ENCODE measurements around the gene NSG1. TPM values are rescaled to one million over a fixed set of nuclear protein-coding genes. Genes with fewer than 3 reads are reported as not detected.

NSG1 gene
- total RNA-seq, 1 experiment from 2014 or later = not detected

GRCh38 chr4:4388836-4389575, 2.1 kb downstream of the NSG1 start:
- ATAC-seq (no peak), DNase-seq (no peak)
- peaks cover 42% of the 10 kb centered on the region for H3K27me3 ChIP-seq (ENCODE audit: low read length)
- no peak overlapping the region for H3K4me2 ChIP-seq (ENCODE audit: low read length)
- ChIA-PET CTCF (no interaction called here), POLR2A (ENCODE audit: unreplicated experiment) (no interaction called here)
- no TSS peak for BruUV-seq (replicated peaks)
- H2AFZ ChIP-seq (ENCODE audit: low read length) = no peak overlapping the region
- H3K4me3 ChIP-seq (ENCODE audit: low read length) = no peak overlapping the region
- no peak overlapping the region for H3K27ac ChIP-seq (ENCODE audit: low read length)
- no peaks in the 10 kb centered on the region for H3K9me3 ChIP-seq (ENCODE audit: low read length)
- TF ChIP-seq EZH2 (IDR thresholded peaks at IDR 0.05; ENCODE audit: low read length, unreplicated experiment) (no peak), CTCF (conservative IDR thresholded peaks at IDR 0.05; ENCODE audit: low read depth, low read length) (no peak), EZH2phosphoT487 (IDR thresholded peaks at IDR 0.05; ENCODE audit: borderline replicate concordance, low read length) (no peak)
- H3K79me2 ChIP-seq (ENCODE audit: low read length) = no peaks in the 10 kb centered on the region
- intact Hi-C loops (cut with micrococcal nuclease) = no loop called here
- H4K20me1 ChIP-seq (ENCODE audit: low read length) = no peaks in the 10 kb centered on the region
- H3F3A ChIP-seq (ENCODE audit: low read length, unreplicated experiment) = no peaks in the 10 kb centered on the region
- H3K36me3 ChIP-seq (ENCODE audit: low read depth, low read length) = no peaks in the 10 kb centered on the region
- no peaks in the 10 kb centered on the region for H3K4me1 ChIP-seq (ENCODE audit: insufficient read depth, low read length)
- H3K9me2 ChIP-seq (replicated peaks; ENCODE audit: low read length) = no peaks in the 10 kb centered on the region
- no peak overlapping the region for H3K9ac ChIP-seq (ENCODE audit: low read length)

GRCh38 chr4:4390046-4390445, 3.1 kb downstream of the NSG1 start:
- Histone ChIP-seq H3K9me2 (replicated peaks; ENCODE audit: low read length) (no peaks in the 10 kb centered on the region), H3K9ac (ENCODE audit: low read length) (no peak overlapping the region), H3K4me2 (ENCODE audit: low read length) (no peak overlapping the region), H3K36me3 (ENCODE audit: low read depth, low read length) (no peaks in the 10 kb centered on the region), H3K4me1 (ENCODE audit: insufficient read depth, low read length) (no peaks in the 10 kb centered on the region; the same call in 1 of the 2 replicates), H3K27me3 (ENCODE audit: low read length) (peaks cover 42% of the 10 kb centered on the region), H3K79me2 (ENCODE audit: low read length) (no peaks in the 10 kb centered on the region), H3K9me3 (ENCODE audit: low read length) (no peaks in the 10 kb centered on the region), H2AFZ (ENCODE audit: low read length) (no peak overlapping the region), H3F3A (ENCODE audit: low read length, unreplicated experiment) (no peaks in the 10 kb centered on the region), H4K20me1 (ENCODE audit: low read length) (no peaks in the 10 kb centered on the region), H3K4me3 (ENCODE audit: low read length) (no peak overlapping the region), H3K27ac (ENCODE audit: low read length) (no peak overlapping the region)
- DNase-seq = no peak
- intact Hi-C loops (cut with micrococcal nuclease) = no loop called here
- no TSS peak for BruUV-seq (replicated peaks)
- ChIA-PET CTCF (no interaction called here), POLR2A (ENCODE audit: unreplicated experiment) (no interaction called here)
- no peak for TF ChIP-seq CTCF (conservative IDR thresholded peaks at IDR 0.05; ENCODE audit: low read depth, low read length)
- no peak for TF ChIP-seq EZH2 (IDR thresholded peaks at IDR 0.05; ENCODE audit: low read length, unreplicated experiment)
- TF ChIP-seq EZH2phosphoT487 (IDR thresholded peaks at IDR 0.05; ENCODE audit: borderline replicate concordance, low read length) = no peak
- no peak for ATAC-seq

- Histone ChIP-seq H3K4me2 (ENCODE audit: low read length) (no peak overlapping the region), H3K27ac (ENCODE audit: low read length) (no peak overlapping the region), H3K36me3 (ENCODE audit: low read depth, low read length) (no peaks in the 10 kb centered on the region), H4K20me1 (ENCODE audit: low read length) (no peaks in the 10 kb centered on the region), H3K27me3 (ENCODE audit: low read length) (peaks cover 38% of the 10 kb centered on the region), H2AFZ (ENCODE audit: low read length) (no peak overlapping the region), H3K9me2 (replicated peaks; ENCODE audit: low read length) (no peaks in the 10 kb centered on the region), H3K9ac (ENCODE audit: low read length) (no peak overlapping the region), H3F3A (ENCODE audit: low read length, unreplicated experiment) (no peaks in the 10 kb centered on the region), H3K79me2 (ENCODE audit: low read length) (no peaks in the 10 kb centered on the region), H3K4me1 (ENCODE audit: insufficient read depth, low read length) (no peaks in the 10 kb centered on the region; the same call in 1 of the 2 replicates), H3K4me3 (ENCODE audit: low read length) (no peak overlapping the region), H3K9me3 (ENCODE audit: low read length) (no peaks in the 10 kb centered on the region)
- BruUV-seq (replicated peaks) = no TSS peak
- ChIA-PET CTCF (no interaction called here), POLR2A (ENCODE audit: unreplicated experiment) (no interaction called here)
- DNase-seq = no peak
- no peak for ATAC-seq
- TF ChIP-seq EZH2phosphoT487 (IDR thresholded peaks at IDR 0.05; ENCODE audit: borderline replicate concordance, low read length) = no peak
- TF ChIP-seq EZH2 (IDR thresholded peaks at IDR 0.05; ENCODE audit: low read length, unreplicated experiment) = no peak
- TF ChIP-seq CTCF (conservative IDR thresholded peaks at IDR 0.05; ENCODE audit: low read depth, low read length) = no peak
- intact Hi-C loops (cut with micrococcal nuclease) = no loop called here
These were observed 3.8 kb downstream of the NSG1 start for GRCh38 chr4:4390515-4391240.
